Inflammatory macrophage (primary cell): ENCODE data around the gene ELF1.
"Not testable (repeated sequence)": the region's sequence is repeated elsewhere in the genome, so short reads cannot be mapped to it uniquely, and the experiment has no call there.

Experiments
- DNase-seq, 2 donors: peaks; one replicate each; pipeline ENCODE4 v3.0.0-alpha.2; 2020 to 2022

Gene ELF1

GRCh38 chr13:40981361-40981760, 37.8 kb downstream of the ELF1 start:
- DNase-seq: peak; percentile 71 to 89

- DNase-seq: no peak
These were observed 38.7 kb downstream of the ELF1 start for GRCh38 chr13:40980461-40980860.

- DNase-seq: no peak
These were observed 39.9 kb downstream of the ELF1 start for GRCh38 chr13:40979232-40979631.

GRCh38 chr13:40978109-40978508, 41.0 kb downstream of the ELF1 start:
- not testable (repeated sequence) for DNase-seq

GRCh38 chr13:40975441-40975840, 43.7 kb downstream of the ELF1 start:
- DNase-seq: no peak

GRCh38 chr13:40974460-40975407, 44.4 kb downstream of the ELF1 start:
- DNase-seq: peak; percentile 35 to 38

- DNase-seq: no peak
These were observed 45.7 kb downstream of the ELF1 start for GRCh38 chr13:40973409-40973808.

GRCh38 chr13:40971321-40971720, 47.8 kb downstream of the ELF1 start:
- DNase-seq: no peak

- DNase-seq: no peak
These were observed 48.3 kb downstream of the ELF1 start for GRCh38 chr13:40970803-40971202.

- DNase-seq: peak; percentile 57 to 59
These were observed 49.8 kb downstream of the ELF1 start for GRCh38 chr13:40969169-40969901.

- DNase-seq: no peak
These were observed 50.6 kb downstream of the ELF1 start for GRCh38 chr13:40968416-40969000.

- DNase-seq: peak; percentile 78 to 95
These were observed 52.8 kb downstream of the ELF1 start for GRCh38 chr13:40966298-40966697.

GRCh38 chr13:40963927-40964326, 55.2 kb downstream of the ELF1 start:
- DNase-seq: no peak

- DNase-seq: no peak
These were observed 57.3 kb downstream of the ELF1 start for GRCh38 chr13:40961826-40962225.

- peak in 1 of 2 donors; percentile 79 for DNase-seq
These were observed 57.9 kb downstream of the ELF1 start for GRCh38 chr13:40961214-40961613.

GRCh38 chr13:40960716-40961115, 58.4 kb downstream of the ELF1 start:
- DNase-seq: peak; percentile 45 to 50

- no peak for DNase-seq
These were observed 60.5 kb downstream of the ELF1 start for GRCh38 chr13:40958655-40959054.

GRCh38 chr13:40946485-40946884, 72.6 kb downstream of the ELF1 start:
- no peak for DNase-seq

- no peak for DNase-seq
These were observed 76.0 kb downstream of the ELF1 start for GRCh38 chr13:40943073-40943472.

- no peak for DNase-seq
These were observed 77.5 kb downstream of the ELF1 start for GRCh38 chr13:40941581-40941980.

- no peak for DNase-seq
These were observed 78.3 kb downstream of the ELF1 start for GRCh38 chr13:40940841-40941240.

GRCh38 chr13:40933508-40934204, 85.5 kb downstream of the ELF1 start:
- peak in 1 of 2 donors; percentile 20 for DNase-seq

GRCh38 chr13:40932252-40932651, 86.9 kb downstream of the ELF1 start:
- no peak for DNase-seq
